Neural cell (in vitro differentiated cells): ENCODE results near the gene ORC5.

Experiments
- EP300 ChIP-seq: fragments of 450-650 bp; conservative IDR thresholded peaks from 2 replicates; pipeline ENCODE4 v1.6.1; 2014; ENCODE audit warnings: antibody characterized with exemption, mild to moderate bottlenecking, moderate library complexity; ENCODE audit not compliant: poor library complexity, severe bottlenecking
- EZH2 ChIP-seq: fragments of 200-600, 300-800 bp; shearing (Covaris generic), sonication (generic); IDR thresholded peaks from 2 replicates; pipeline ENCODE4 v1.6.1; 2014; ENCODE audit warnings: antibody characterized with exemption, low read length, borderline replicate concordance, mild to moderate bottlenecking; ENCODE audit not compliant: insufficient read depth, poor library complexity, severe bottlenecking
- POLR2AphosphoS5 ChIP-seq: IDR thresholded peaks from 2 replicates; pipeline ENCODE4 v1.6.1; 2012
- TF ChIP-seq, protein P1 (sequence below): fragments of 450-650 bp; IDR thresholded peaks from 2 replicates; pipeline ENCODE4 v1.5.1; 2014; ENCODE audit warnings: antibody characterized with exemption, mild to moderate bottlenecking, moderate library complexity; ENCODE audit not compliant: poor library complexity, severe bottlenecking

GRCh38 chr7:104206841-104207240 lies 972 bp downstream of the ORC5 start:
- TF ChIP-seq EP300 (no peak), POLR2AphosphoS5 (no peak), EZH2 (no peak)
- TF ChIP-seq, protein P1, sequence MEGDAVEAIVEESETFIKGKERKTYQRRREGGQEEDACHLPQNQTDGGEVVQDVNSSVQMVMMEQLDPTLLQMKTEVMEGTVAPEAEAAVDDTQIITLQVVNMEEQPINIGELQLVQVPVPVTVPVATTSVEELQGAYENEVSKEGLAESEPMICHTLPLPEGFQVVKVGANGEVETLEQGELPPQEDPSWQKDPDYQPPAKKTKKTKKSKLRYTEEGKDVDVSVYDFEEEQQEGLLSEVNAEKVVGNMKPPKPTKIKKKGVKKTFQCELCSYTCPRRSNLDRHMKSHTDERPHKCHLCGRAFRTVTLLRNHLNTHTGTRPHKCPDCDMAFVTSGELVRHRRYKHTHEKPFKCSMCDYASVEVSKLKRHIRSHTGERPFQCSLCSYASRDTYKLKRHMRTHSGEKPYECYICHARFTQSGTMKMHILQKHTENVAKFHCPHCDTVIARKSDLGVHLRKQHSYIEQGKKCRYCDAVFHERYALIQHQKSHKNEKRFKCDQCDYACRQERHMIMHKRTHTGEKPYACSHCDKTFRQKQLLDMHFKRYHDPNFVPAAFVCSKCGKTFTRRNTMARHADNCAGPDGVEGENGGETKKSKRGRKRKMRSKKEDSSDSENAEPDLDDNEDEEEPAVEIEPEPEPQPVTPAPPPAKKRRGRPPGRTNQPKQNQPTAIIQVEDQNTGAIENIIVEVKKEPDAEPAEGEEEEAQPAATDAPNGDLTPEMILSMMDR = no peak
